GM12892 (cell line): ENCODE measurements around the gene RTF2.

Experiments
- POLR2A ChIP-seq: IDR thresholded peaks from 2 replicates; pipeline ENCODE4 v1.6.1; 2011; ENCODE audit warnings: low read depth, low read length, control low read depth
- POLR2AphosphoS5 ChIP-seq: IDR thresholded peaks from 2 replicates; pipeline ENCODE4 v1.6.1; 2011; ENCODE audit warnings: low read depth, low read length, control low read depth

GRCh38 chr20:56420940-56421688 is 47.3 kb upstream of the RTF2 start:
- TF ChIP-seq POLR2A, result no peak
- TF ChIP-seq POLR2AphosphoS5, result no peak
